KBM-7 (cell line): ENCODE data around the gene ZBTB46.

Experiments used
- DNase-seq: peaks from one replicate; pipeline ENCODE4 v3.0.0-alpha.2; 2015
- in situ Hi-C: fragments of 300-500 bp; cut with MboI; formaldehyde crosslinking; loops from 2 replicates; pipeline ENCODE4 v1.14.3; 2020; ENCODE audit warnings: low sequenced_read_pairs, low pct_unique_long_range_greater_than_20kb, mixed read lengths

ZBTB46 gene

DNA sequence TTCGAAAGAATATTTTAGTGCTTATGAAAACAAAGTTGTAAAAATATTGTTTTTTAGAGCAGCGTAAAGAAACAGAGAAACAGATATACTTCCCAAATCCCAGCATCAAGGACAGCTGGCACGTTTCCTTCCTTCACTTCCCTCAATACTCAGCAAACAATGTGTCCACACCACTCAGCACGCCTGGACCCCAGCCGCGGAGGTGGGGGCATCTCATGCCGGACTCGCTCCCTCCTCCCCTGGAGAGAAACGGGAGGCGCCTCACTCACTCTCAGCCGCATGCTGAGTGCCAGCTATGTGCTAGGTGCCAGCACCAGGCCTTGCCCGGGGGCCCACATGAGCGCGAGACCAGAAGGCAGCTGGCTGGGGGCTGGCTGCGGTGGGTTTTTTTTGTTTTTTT lies 56.8 kb downstream of the ZBTB46 start:
- in situ Hi-C loops: no loop called here
- no peak for DNase-seq

DNA sequence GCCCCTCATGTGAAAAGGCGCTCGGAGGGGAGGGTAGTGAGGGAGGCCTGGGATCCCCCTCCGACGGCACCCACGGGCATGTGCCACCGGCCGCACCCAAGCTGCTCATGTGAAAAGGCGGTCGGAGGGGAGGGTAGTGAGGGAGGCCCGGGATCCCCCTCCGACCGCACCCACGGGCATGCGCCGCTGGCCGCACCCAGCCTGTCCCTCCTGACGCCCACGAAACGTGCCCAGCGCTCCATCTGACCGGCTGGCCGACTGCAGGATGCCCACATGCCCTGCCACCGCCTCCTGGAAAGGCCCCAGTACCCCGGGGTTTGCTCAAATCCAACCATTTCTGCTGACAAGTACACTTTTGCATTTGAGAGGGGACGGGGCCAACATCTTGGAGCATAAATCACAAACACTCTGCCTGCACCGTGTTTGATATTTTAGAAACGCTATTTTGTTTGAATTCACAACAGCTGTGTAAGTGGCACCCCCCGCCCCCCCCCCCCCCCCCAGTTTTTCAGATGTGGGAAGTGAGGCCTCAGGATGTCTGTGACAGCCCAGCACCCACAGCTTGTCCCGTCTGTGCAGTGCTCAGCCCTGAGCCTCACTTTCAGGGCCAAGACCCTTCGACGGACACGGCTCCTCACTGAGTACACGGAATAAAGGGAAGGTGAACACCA lies 57.4 kb downstream of the ZBTB46 start:
- DNase-seq: no peak
- in situ Hi-C loops: no loop called here

DNA sequence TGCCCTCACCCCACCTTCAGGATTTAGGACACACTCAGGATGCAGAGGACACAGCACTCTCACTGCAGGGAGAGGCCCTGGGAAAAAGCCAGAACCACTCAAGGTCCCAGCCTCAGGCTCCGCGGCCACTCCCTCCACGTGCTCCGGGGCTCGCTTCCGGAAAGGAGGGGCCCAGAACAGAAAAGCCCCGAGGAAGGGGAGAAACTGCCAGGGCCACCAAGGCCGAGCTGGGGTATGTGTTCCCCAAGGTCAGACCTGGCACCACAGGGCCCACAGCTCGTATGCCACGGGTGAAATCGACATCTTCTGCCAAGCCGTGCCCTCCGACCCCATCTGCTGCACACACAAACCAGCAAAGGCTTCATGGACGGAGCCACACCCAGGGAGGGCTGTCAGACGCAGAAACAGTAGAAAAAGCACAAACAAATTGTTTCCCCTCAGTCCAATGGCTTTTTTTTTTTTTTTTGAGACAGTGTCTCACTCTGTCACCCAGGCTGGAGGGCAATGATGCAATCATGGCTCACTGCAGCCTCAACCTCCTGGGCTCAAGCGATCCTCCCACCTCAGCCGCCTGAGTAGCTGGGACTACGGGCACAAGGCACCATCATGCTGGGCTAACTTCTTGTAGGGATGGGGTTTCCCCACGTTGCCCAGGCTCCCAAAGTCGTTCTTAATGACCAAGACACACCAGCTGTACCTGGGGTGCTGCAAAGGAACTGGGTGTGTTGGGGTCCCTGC lies 58.1 kb downstream of the ZBTB46 start:
- no peak for DNase-seq

DNA sequence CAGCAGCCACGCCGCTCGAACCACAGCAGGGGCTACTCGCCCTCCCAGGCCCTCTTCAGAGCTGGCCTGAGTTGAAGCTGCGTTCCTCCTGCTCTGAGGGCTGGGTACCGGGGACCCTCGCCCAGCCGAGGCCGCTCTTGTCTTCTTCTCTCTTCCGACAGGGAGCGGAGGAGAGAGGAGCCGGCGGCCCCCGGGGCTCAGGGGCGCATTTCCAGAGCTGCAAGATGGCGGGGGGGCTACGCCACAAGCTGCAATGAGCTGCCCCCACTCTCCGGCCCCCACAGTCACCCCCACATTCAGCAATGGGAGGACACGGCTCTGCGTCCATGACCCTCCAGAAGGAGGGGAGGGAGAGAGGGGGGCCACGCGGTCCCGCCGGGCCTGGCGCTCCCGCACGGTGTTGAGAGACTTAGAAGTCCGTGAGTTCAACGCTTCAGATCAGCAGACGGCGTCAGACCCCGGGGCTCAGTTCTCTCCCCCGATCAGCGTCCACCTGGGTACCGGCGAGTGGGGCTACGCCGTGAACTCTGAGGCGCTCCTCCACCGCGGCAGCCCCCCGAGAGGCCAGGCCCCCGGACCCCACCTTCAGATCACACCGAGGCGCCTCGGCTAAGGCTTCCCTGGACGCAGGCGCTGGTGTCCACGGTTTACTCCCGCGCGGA lies 59.9 kb downstream of the ZBTB46 start:
- DNase-seq: no peak
- in situ Hi-C loops: no loop called here

More for the DNA sequence above, 58.1 kb downstream of the ZBTB46 start:
- in situ Hi-C loops: no loop called here

DNA sequence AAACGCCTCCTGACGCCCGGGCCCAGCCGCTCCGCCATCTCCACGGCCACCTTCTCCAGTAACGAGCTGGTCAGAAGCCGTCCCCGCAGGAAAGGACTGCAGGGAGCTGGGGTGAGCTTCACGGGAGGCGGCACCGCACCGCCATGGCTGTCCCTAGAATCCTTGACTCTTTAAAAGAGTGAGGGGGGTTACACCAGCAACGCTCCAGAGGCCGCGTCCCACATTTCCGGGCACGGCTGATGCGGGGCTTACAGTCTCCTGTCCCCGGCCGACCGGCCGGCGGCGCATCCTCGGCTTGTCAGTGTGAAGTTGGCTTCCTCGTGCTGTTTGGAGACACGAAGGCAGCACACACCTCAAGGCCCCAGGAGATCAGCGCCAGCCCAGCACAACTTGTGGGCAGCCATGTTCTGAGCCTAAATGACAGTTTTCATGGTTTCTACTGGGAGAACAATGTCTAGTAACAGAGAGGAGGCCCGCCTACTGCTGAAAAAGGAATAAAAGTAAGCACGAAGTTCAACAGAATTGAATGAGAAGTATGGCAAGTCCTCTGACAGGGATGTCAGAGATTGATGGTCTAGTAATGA lies 61.1 kb downstream of the ZBTB46 start:
- in situ Hi-C loops: no loop called here
- no peak for DNase-seq

DNA sequence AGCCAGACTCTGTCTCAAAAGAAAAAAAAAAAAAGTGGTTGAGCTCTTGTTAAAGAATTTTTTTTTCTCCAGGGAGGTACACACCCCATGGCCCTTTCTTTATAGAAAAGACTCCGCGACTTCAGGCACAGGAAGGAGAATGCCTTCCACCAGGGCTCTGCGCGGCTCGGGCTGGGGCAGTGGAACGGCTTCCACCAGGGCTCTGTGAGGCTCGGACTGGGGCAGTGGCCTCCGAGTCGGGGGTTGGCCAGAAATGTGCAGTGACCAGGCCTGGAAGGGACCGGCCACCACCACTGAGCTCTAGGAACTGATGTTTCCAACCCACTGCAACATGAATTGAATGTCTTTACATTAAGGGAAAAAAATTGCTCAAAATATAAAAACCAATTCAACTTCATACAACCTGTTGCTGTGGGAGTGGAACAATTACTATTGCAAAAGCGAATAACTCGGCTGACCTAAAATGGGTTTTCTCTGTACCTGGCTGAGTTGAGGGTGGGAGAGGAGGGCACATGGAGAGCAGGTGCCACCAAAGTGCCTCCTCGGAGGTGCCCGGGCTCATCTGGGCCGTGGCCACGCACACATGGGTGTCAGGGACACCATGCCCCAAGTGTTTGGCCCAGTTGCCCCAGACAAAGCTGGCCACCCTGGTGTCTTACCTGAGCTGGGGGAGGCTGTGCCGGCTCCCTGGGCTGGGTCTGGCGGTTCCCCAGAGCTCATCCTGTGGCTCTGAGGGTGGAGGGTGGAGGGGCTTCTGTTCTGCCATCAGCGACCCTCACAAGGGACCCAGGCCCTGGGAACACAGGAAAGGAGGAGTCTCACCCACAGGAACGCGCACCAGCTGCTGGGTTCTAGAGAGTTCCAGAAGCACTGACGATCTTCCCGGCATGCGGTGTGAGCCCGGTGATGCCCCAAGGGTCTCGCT lies 62.2 kb downstream of the ZBTB46 start:
- in situ Hi-C loops: no loop called here
- DNase-seq: no peak

DNA sequence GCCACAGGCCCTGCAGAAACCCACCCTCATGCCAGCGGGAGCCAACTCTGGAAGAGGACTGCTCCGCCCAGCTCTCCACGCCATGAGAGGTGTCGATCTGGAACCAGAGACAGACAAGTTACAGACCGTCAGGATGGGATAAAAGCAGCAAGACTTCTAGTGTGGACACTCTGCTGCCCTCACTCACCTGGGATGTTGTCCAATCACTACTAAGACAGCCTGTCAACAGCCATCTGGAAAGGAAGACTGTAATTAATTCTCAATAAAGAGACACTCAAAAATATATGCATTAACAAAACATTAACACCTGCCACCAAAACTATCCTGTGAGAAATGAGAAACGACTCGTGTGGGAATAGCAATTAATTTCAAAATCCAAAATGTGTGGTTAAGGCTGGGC lies 63.2 kb downstream of the ZBTB46 start:
- in situ Hi-C loops: no loop called here
- no peak for DNase-seq

DNA sequence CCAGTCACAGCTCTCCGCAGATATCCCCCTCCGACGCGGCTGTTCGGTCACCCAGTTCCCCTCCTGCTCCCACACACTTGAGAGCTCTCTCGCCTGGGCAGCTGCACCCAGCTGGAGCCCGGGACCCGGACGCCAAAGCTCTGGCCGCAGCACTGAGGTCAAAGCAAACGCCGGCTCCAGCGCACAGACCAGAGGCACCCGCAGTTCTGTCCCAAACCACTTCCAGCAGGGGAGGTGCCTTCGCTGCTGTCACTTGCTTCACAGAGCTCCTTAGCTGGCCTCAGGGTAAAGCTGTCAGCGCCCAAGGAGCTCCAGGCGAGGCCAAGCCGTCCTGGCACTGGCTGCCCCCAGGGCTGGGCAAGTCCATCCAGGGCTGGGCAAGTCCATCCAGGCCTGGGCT lies 63.6 kb downstream of the ZBTB46 start:
- in situ Hi-C loops: no loop called here
- DNase-seq: no peak

DNA sequence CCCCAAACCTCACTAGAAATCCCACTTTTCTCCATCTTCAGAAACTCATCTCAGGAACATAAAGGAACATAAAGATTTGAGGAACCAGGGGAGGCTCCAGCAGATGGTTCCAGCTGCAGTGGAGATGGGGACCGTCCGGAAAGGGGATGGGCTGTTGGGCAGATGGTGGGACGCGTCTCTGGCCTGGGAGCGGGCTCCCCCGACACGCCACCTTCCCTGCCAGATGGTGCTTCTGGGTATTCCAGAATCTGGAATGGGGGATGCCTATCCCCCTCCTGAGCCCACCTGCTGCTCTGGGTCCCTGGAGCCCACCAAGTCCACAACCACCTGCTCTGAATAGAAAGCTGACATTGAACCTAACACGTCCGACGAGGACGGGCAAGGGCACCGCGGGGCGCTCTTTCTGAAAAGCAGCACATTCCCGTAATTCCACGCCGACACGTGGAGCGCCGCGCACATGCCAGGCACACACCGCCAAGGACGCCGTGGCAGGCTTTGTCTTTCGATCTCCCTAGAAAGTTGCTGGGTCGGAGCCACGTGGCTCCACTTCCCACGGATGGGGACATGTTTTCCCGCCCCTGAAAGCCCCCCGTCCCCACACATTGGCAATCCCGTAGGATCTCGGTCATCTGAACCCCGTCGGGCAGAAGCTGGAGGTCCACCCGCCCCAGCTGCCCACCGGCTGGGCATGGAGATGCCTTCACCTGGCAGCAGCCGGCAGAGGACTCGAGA lies 64.2 kb downstream of the ZBTB46 start:
- no peak for DNase-seq
- in situ Hi-C loops: no loop called here

DNA sequence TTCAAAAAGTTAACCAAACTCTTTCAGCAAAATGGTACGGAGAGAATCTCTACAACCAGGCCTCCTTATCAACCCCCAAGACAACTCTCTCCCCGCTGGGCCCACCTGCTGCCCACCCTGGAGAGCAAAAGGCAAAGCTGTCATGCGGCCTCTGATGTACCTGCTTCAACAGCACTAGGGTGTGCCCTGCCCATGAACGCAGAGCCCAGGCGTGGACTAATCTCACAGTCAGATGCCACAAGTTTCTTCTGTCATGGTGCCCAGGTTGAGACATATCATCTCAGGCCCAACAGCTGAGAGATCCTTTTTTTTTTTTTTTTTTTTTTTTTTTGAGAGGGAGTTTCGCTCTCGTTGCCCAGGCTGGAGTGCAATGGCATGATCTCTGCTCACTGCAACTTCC lies 65.2 kb downstream of the ZBTB46 start:
- in situ Hi-C loops: no loop called here
- DNase-seq: no peak

DNA sequence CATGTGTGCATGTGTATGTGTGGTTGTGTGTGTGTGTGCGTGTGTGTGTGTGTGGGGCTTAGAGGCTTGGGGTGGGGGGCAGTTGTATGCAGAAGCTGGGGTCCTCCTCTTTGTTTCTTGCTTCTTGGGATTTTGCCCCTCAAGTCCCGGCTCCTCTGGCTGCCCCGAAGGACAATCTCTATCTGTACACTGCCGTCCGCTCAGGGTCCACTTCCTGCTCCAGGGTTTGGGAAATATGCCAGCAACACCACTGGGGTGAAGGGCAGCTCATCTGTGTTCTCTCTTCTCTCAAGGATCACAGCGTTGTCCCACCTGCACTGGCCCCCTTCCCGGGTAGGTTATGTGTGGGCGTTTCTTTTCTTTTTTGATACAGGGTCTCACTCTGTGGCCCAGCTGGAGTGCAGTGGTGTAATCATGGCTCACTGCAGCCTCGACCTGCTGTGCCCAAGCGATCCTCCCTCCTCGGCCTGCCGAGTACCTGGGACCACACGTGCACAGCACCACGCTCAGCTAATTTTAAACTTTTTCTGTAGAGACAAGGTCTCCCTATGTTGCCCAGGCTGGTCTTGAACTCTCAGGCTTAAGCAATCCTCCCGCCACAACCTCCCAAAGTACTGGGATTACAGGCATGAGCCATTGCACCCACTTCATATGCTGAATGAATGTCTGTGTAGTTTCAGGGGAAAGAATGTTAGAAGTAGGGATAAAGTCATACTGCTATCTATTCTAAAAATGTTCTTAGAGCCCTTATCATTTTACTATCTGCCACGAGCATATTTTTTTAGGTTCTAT lies 65.8 kb downstream of the ZBTB46 start:
- in situ Hi-C loops: no loop called here

DNA sequence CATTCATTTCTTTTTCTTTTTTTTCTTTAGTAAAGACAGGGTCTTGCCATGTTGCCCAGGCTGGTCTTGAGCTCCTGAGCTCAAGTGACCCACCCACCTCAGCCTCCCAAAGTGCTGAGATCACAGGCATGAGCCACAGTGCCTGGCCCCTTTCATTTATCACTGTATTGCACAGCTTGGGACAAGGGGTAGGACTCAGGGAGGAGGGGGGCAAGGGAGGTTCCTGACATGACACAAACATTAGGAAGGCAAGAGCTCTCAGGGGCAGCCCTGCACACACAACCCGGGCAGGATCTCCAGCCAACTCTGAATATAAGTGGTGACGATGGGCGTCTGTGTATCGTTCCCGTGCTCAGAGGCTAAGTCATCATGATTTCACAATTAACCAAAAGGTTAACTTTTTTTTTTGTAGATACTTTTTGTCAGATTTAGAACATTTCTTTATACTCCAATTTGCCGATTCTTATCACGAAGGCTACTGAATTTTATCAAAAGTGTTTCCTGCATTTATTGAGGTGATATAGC lies 71.6 kb downstream of the ZBTB46 start:
- DNase-seq: no peak
- in situ Hi-C loops: no loop called here

More for the DNA sequence above, 65.8 kb downstream of the ZBTB46 start:
- no peak for DNase-seq

DNA sequence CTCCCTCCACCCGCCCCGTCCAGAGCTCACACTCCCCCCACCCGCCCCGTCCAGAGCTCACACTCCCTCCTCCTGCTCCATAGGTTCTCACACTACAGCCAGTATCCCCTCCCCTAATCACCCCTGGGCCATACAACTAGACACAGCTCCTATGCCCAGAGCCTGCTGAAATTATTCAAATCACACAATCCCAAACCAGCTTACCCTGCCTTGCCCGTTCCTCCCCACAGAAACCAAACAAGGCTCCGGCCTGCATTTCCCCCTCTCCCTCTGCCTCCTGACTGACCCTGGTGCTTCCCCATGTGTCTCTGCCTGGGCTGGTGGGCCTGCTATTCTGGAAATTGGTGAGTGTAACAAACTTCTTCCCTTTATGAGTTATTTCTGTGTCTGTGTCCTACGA lies 72.9 kb downstream of the ZBTB46 start:
- in situ Hi-C loops: no loop called here
- no peak for DNase-seq

DNA sequence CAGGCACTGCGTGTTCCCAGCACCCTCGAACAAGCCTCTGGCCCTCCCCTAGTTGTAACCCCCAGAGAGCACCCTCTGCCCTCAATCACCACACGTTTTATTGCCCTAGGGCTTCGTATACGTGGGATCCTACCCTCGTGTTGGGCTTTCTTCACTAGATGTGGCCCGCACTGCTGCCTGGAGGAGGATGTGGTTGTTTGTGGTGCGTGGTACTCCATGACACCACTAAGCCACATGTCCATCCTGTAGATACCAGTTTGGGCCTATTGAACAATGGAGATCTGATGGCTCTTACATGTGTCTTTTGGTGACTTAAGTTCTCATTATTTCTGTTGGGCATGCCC lies 74.4 kb downstream of the ZBTB46 start:
- in situ Hi-C loops: no loop called here
- no peak for DNase-seq

DNA sequence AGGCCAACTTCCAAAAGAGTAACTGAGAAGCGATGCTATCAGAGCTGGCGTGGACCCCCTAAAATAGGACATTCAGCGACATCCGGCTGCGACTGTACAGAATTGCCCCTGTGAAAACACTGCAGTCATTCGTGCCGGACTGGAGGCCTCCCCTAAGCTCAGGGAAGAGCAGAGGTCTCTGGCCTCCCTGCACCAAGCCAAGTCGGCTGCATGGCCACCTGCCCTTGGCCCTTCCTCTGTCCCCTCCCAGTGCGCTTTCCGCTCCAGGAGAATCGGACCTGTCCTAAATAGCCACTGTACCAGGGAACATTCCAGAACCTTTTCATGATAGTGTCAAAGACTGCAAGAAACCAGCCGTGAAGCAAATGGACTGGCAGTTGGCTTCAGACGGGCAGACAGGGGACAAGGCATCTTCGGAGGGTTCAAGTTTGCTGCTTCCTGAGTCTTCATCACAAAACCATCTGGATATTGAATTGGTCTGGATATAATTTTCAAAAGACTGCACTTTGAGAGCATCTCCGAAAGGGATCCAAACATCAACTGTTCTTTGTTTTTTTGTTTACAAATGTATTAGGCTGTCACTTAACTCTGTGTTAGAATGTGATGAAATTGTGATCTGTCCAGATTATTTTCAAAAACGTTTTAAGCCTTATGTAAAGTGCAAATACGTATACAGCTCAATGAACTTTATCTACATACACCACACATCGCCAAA lies 75.0 kb downstream of the ZBTB46 start:
- no peak for DNase-seq
- in situ Hi-C loops: no loop called here

DNA sequence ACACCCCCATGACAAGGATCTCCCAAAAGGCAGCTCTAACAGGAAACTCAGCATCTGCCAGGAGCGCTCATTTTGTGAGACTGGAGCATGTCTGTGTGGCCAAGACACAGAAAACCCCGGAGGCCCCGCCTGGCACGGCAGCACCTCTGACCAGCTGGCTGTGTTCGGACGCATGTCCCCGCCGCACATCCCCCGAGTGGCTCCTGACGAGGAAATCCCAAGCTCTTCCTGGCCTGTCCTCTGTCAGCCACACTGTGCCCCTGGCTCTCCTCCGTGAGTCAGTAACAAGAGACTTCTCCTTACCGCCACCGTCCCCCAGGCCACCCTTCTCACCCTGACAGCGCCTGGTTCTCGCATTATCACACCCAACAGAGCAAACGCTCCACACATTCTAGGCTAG lies 77.1 kb downstream of the ZBTB46 start:
- DNase-seq: no peak
- in situ Hi-C loops: no loop called here

DNA sequence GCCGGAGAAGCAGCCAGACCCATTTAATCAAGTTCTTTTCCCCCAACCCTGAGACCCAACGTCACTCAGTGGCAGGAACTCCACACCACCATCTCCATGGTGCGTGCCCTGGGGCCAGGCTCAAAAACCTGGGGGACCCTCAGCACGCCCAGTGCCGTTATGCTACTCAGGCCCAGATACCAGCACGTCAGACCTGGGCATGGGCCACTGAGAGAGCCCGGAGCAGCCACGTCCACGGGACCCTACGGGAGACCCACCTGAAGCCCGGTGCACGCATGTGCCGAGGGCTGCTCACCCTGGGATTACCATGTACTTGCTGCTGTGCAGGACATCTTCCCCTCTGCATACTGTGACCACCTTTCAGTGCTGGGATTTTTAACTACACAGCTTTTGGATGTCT lies 77.7 kb downstream of the ZBTB46 start:
- in situ Hi-C loops: no loop called here
- DNase-seq: no peak
